ENCODE measurements around the gene PPP2R5B.

The PPP2R5B gene

GRCh38 chr11:64923944-64924909 lies at the start of gene PPP2R5B:
TSS of gene PPP2R5B (plus strand) at chr11:64924689. CDS start at chr11:64925735, 1,046 bp downstream.
- peak within 1 kb of the TSS; percentile 80 for H3K27ac ChIP-seq
- peak; percentile 76 for DNase-seq (ENCODE audit: low read depth, low spot score)

- DNase-seq (ENCODE audit: low read depth, low spot score), result no peak
- no peak overlapping the region for H3K27ac ChIP-seq
These were observed 48.9 kb upstream of the PPP2R5B start for GRCh38 chr11:64875369-64876228.

GRCh38 chr11:64876229-64876750 lies 48.2 kb upstream of the PPP2R5B start:
- DNase-seq (ENCODE audit: low read depth, low spot score), result no peak
- peak overlapping the region; percentile 69 for H3K27ac ChIP-seq

DNA sequence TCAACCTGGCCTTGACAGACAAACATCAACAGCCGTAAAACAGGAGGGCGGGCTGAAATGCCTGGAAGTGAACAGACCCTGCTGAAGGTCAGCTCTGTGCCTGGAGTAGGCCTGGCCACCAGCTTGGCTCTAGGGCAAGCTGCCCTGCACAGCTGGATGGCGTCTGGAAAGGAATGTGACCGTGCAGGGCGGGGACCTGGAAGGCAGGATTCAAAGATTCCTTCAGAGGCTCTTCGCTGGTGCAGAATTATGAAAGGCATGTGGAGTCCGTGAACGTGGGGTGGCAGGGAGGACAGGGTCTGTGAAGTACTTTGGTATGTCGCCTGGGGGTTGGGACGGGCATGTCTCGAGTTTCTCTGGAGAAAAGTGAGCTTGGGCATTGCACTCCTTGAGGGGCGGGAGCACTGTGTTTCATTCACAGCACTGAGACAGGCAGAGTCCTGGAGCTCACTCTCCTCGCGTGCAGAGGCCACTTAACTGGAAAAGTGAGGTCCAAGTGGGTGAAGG lies 47.6 kb upstream of the PPP2R5B start:
- peak overlapping the region; percentile 69 for H3K27ac ChIP-seq
- DNase-seq (ENCODE audit: low read depth, low spot score), result no peak

DNA sequence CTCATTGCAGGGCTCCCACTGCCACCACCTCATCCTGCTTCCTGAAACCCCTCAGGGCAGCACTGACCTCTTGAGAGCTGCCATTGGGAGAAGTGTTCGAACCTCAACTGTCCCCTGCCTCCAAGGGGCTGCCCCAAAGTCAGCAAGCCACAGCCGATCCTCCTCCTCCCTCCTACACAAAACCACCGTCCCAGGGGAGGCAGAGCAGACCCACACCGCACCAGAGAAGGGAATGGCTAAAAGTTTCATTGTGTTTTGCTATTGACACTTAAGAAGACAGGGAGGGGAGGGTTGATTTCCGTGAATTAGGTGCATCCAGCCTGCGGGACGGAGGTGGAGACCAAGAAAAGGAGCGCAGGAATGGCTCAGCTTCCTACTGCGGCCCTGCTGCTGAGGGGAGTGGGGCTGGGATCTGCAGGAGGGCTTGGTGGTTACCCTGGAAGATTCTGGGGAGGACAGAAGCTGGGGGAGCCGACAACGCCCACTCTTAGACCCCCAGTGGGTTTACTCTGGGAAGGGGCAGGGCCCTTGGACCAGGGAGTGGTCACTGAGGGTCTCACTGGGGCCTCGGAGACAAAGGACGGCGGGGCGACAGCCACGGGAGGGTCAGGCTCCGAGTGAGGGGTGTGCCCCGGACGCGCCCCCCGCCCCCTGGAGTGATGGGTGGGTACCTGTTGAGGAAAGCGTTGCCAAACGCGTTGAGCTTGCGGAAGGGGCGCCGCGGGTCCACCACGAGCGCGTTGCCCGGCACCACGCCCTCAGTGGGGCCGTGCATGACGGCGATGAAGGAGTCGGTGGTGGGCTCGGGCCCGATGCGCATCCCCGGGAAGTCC lies 46.9 kb upstream of the PPP2R5B start:
- peak overlapping the region; percentile 69 for H3K27ac ChIP-seq
- DNase-seq (ENCODE audit: low read depth, low spot score), result no peak

DNA sequence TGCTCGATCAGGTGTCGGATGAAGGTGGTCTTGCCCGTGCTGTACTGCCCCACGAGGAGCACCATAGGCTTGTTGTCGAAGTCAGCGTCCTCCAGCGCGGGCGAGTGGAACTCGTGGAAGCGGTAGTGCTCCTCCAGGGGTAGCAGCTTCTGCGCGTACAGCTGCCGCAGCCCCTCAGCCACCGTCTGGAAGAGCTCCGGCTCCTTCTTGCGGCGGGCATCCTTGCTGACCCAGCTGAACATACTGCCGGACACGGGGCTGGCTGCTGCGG lies 46.3 kb upstream of the PPP2R5B start:
- DNase-seq (ENCODE audit: low read depth, low spot score), result no peak

DNA sequence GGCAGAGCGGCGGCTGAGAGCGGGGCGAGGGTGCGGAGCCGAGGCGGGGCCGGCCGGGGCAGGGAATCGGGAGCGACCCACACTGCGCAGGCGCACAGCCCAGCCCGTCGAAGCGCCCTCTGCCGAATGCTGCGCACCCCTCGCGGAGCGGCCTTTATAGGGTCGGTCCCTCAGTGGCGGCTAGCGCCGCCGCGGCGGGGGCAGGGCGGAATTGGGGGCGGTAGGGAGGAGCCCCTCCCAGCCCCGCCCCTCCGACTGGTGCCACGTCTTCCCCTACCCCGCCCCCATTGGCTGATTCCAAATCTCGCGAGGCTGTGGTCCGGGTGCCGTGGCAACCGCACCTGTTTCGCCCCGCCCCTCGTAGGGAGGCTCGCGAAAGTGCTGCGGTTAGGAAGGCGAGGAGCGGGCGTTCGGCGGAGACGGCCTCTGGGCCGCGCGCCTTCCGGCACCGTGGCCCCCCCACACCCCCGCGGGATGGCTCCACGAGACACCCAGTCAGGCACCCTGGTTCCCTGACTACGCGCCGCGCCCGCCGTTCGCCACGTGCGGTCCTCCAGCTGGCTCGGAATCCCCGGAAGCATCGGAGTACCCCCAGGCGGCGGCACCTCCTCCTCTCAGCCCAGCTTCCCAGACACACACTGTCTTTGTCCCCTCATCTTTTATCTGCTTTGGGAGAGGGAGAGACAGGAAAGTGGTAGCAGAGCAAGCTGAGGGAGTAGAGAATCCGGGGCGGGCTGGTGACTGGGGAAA lies 45.8 kb upstream of the PPP2R5B start, which contains the start of gene EHD1:
Gene EHD1 (minus strand): TSS at position 128 of the 750 bp plus-strand sequence. CDS start 157 bp downstream, outside the sequence.
- peak; percentile 82 for DNase-seq (ENCODE audit: low read depth, low spot score)
- peak within 1 kb of the TSS; percentile 69 for H3K27ac ChIP-seq

More for the DNA sequence above, 46.3 kb upstream of the PPP2R5B start:
- H3K27ac ChIP-seq, result peak overlapping the region; percentile 69

- no peak for DNase-seq (ENCODE audit: low read depth, low spot score)
- H3K27ac ChIP-seq, result peak overlapping the region; percentile 69
These were observed 45.1 kb upstream of the PPP2R5B start for GRCh38 chr11:64879244-64879900.

GRCh38 chr11:64880240-64881001 lies 44.1 kb upstream of the PPP2R5B start:
- H3K27ac ChIP-seq, result no peak overlapping the region
- DNase-seq (ENCODE audit: low read depth, low spot score), result no peak

- no peak overlapping the region for H3K27ac ChIP-seq
- DNase-seq (ENCODE audit: low read depth, low spot score), result peak; percentile 45
These were observed 43.0 kb upstream of the PPP2R5B start for GRCh38 chr11:64881476-64881875.

DNA sequence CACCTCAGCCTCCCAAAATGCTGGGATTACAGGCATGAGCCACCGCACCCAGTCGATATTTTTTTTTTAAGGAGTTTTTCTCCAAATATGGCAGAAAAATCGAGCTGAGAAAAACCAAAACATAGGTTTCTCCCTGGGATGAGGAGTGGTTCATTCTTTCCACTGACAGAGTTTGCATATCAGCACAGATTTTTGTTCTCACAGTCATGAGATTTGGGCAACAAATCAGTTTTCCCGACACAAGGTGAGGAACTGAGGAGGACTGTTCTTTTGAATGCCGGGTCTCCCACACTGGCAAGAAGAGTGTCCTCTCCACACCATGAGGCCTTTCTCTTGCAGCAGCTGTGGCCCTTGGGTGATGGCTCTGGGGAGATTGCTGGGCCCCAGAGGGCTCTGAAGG lies 42.2 kb upstream of the PPP2R5B start:
- no peak for DNase-seq (ENCODE audit: low read depth, low spot score)
- no peak overlapping the region for H3K27ac ChIP-seq

- no peak for DNase-seq (ENCODE audit: low read depth, low spot score)
- no peak overlapping the region for H3K27ac ChIP-seq
These were observed 40.9 kb upstream of the PPP2R5B start for GRCh38 chr11:64883575-64883974.

- no peak for DNase-seq (ENCODE audit: low read depth, low spot score)
- no peak overlapping the region for H3K27ac ChIP-seq
These were observed 40.5 kb upstream of the PPP2R5B start for GRCh38 chr11:64884019-64884418.

- H3K27ac ChIP-seq, result peak overlapping the region; percentile 40
- DNase-seq (ENCODE audit: low read depth, low spot score), result no peak
These were observed 38.9 kb upstream of the PPP2R5B start for GRCh38 chr11:64885367-64886286.

- DNase-seq (ENCODE audit: low read depth, low spot score), result no peak
- H3K27ac ChIP-seq, result no peak overlapping the region
These were observed 37.2 kb upstream of the PPP2R5B start for GRCh38 chr11:64887234-64887756.

GRCh38 chr11:64887757-64888405 lies 36.6 kb upstream of the PPP2R5B start:
- no peak for DNase-seq (ENCODE audit: low read depth, low spot score)

More at GRCh38 chr11:64887757-64888405, 36.6 kb upstream of the PPP2R5B start:
- no peak overlapping the region for H3K27ac ChIP-seq
